ENCODE measurements around the gene MAML3.

Gene MAML3

GRCh38 chr4:140108713-140109230 lies 45.2 kb downstream of the MAML3 start:
- TF ChIP-seq GATA2 (IDR thresholded peaks at IDR 0.05; ENCODE audit: low read depth, low read length) (no peak), GATA3 (IDR thresholded peaks at IDR 0.05; ENCODE audit: low read depth, low read length) (no peak)

DNA sequence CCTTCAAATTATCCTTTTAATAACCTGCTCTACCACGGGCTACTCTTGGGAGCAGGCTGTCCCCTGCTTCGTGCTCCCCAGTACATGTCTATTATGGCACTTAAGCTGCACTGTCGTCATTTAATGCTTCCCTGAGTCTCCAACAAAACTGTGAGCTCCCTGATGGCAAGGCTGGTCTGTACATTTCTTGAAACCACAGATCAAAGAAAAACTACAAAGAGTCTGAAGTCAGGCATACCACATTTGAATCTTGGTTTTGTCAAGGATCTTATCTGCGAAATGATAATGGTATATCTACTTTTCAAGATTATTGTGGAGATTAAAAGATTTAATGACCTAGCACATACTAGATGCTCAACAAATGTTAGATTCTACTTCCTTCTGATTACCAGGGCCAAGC lies 45.7 kb downstream of the MAML3 start:
- TF ChIP-seq GATA3 (IDR thresholded peaks at IDR 0.05; ENCODE audit: low read depth, low read length) (no peak), GATA2 (IDR thresholded peaks at IDR 0.05; ENCODE audit: low read depth, low read length) (no peak)

DNA sequence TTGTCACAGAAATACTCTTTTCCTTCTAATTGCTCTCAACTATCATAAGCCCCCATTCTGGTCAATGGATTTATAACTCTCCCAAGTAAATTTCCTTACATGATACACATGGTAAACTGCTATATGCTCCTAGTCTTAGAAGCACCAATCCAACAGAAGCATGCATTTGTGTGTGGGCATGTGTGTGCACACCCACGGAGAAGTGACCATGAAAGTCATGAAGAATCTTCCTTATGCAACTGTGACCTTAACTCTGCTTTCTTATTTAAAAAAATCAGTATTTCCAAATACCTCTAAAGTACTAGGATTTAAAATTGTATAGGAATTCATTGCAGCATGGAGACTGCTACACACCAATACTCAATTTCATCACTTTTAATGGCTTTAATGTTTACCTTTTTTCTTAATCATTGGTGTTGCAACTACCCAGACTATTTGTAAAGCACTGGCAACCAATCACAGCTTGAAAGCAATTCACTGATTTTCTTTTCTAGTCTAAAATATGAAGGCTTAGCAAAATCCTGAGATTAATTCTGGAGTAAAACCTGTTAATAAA lies 47.6 kb downstream of the MAML3 start:
- no peak for TF ChIP-seq GATA2 (IDR thresholded peaks at IDR 0.05; ENCODE audit: low read depth, low read length)
- no peak for TF ChIP-seq GATA3 (IDR thresholded peaks at IDR 0.05; ENCODE audit: low read depth, low read length)

DNA sequence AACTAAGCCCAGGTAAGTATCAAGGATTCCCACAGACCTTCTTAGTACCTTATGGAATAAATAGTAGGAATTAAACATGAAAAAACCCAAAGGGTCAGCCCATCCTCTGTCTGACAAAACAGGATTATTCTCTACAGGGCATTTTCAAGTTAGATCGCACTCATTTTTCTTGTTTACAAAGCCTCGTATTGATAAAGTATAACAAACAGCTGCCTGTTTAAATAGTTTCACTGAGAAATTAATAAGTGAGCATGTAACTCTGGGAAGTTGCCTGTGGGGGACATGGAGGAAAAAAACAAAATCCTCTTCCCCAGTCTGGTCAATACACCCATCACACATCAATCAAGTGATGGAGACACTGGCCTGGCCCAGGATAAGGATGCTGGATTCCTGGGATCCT lies 48.5 kb downstream of the MAML3 start:
- TF ChIP-seq GATA2 (IDR thresholded peaks at IDR 0.05; ENCODE audit: low read depth, low read length) (no peak), GATA3 (IDR thresholded peaks at IDR 0.05; ENCODE audit: low read depth, low read length) (no peak)

DNA sequence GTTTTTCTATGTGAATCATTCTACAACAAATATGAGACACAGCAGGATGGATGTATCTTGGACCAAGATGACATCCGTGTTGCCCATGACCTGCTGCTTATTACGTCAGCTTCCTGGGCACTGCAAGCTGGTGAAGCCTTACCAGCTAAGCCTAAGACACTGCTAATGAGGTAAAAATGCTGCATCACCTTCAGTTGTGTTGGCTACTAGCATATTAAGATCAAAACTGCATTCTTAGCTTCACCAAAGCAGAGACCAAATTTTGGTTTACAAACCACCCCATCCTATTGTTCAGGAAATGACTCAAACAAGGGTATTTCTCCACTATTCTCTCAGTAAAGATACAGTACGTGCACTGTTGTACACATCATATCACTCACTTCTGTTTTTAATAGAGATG lies 50.3 kb downstream of the MAML3 start:
- no peak for TF ChIP-seq GATA3 (IDR thresholded peaks at IDR 0.05; ENCODE audit: low read depth, low read length)
- TF ChIP-seq GATA2 (IDR thresholded peaks at IDR 0.05; ENCODE audit: low read depth, low read length) = no peak

GRCh38 chr4:140102421-140102820 lies 51.6 kb downstream of the MAML3 start:
- TF ChIP-seq GATA2 (IDR thresholded peaks at IDR 0.05; ENCODE audit: low read depth, low read length) (no peak), GATA3 (IDR thresholded peaks at IDR 0.05; ENCODE audit: low read depth, low read length) (no peak)

- TF ChIP-seq GATA2 (IDR thresholded peaks at IDR 0.05; ENCODE audit: low read depth, low read length) = no peak
- TF ChIP-seq GATA3 (IDR thresholded peaks at IDR 0.05; ENCODE audit: low read depth, low read length) = no peak
Measured at GRCh38 chr4:140100771-140101170, 53.2 kb downstream of the MAML3 start.

DNA sequence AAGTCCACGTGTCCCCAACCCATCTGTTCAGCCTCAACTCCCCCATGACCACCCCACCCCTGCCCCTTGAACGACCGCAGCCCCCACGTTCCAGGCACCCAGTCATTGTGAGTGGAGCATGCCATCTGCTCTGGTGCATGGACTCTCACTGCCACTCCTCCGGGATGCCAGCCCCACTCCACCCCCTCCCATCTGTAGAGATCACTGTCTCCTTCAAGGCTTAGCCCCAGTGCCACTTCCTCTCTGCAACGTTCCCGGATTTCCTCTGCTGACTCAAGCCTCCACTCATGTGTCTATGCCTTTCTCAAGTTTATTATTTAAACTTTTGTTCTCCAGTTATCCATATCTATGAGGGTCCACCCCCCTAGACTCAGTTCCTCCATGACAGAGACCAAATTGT lies 54.0 kb downstream of the MAML3 start:
- no peak for TF ChIP-seq GATA3 (IDR thresholded peaks at IDR 0.05; ENCODE audit: low read depth, low read length)
- TF ChIP-seq GATA2 (IDR thresholded peaks at IDR 0.05; ENCODE audit: low read depth, low read length) = no peak

DNA sequence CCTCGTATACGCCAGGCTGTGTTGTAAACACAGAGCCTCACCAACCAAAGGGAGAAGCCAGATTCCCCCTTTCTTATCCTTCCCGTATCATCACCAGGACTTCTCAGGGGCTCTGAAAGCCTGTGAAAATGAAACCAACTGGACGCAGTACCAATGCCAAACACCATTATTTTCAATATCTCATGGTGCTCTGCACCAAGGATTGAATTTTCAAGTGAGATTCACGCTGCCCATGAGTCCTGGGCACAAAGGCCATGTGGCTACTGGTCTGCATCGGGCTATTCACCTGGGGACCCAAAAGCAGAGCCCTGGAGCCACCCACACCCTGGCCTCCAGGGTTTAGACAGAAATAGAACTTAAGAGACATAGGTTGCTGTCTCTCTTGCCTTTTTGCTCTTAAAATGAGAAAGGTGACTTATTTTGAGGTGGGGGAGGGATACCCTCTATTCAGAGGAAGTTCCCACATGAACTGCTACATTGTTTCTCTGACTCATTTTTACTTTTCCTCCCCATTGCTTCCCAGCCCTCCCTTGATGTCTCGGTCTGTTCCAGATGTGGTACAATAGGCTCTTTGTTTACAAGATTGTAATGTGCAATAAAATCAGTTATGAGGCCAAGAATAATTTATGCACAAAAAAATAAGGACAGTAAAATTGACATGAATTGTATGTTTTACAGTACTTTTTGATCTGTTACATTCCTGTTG lies 55.4 kb downstream of the MAML3 start:
- TF ChIP-seq GATA2 (IDR thresholded peaks at IDR 0.05; ENCODE audit: low read depth, low read length) (no peak), GATA3 (IDR thresholded peaks at IDR 0.05; ENCODE audit: low read depth, low read length) (no peak)

- TF ChIP-seq GATA3 (IDR thresholded peaks at IDR 0.05; ENCODE audit: low read depth, low read length) (no peak), GATA2 (IDR thresholded peaks at IDR 0.05; ENCODE audit: low read depth, low read length) (no peak)
Measured at GRCh38 chr4:140097572-140097971, 56.4 kb downstream of the MAML3 start.

- TF ChIP-seq GATA2 (IDR thresholded peaks at IDR 0.05; ENCODE audit: low read depth, low read length) = no peak
- no peak for TF ChIP-seq GATA3 (IDR thresholded peaks at IDR 0.05; ENCODE audit: low read depth, low read length)
Measured at GRCh38 chr4:140096921-140097320, 57.1 kb downstream of the MAML3 start.

GRCh38 chr4:140096483-140096861 lies 57.5 kb downstream of the MAML3 start:
- TF ChIP-seq GATA3 (IDR thresholded peaks at IDR 0.05; ENCODE audit: low read depth, low read length) (no peak), GATA2 (IDR thresholded peaks at IDR 0.05; ENCODE audit: low read depth, low read length) (no peak)

GRCh38 chr4:140095694-140096482 lies 58.1 kb downstream of the MAML3 start:
- no peak for TF ChIP-seq GATA2 (IDR thresholded peaks at IDR 0.05; ENCODE audit: low read depth, low read length)
- no peak for TF ChIP-seq GATA3 (IDR thresholded peaks at IDR 0.05; ENCODE audit: low read depth, low read length)
